H1 (cell line): Measurements from ENCODE around the gene FBN2. TPM values are rescaled to one million over a fixed set of nuclear protein-coding genes. Genes with fewer than 3 reads are reported as not detected.

Experiments used
- CTCF ChIA-PET: fragments of 300-600 bp; sonication (Branson Sonifier 250); formaldehyde crosslinking; loops from one replicate; lab custom pipeline; 2021; ENCODE audit not compliant: partially characterized antibody; lab: Charles Lee
- POLR2A ChIA-PET: fragments of 300-600 bp; sonication (Branson Sonifier 250); formaldehyde crosslinking; loops from one replicate; lab custom pipeline; 2021; ENCODE audit warnings: inconsistent platforms; ENCODE audit not compliant: partially characterized antibody; lab: Charles Lee
- DNase-seq, 2 experiments: peaks; one replicate each; pipeline versions ENCODE4 v3.0.0 to v3.0.0-alpha.2; 2010 to 2022; ENCODE audit warnings: low spot score in 2 of 2, low read depth in 1 of 2, mixed read lengths in 1 of 2
- FAIRE-seq: peaks from 2 replicates; lab custom pipeline; 2011; peaks lifted over from hg19 to GRCh38; lab: Jason Lieb, UNC
- H2AFZ ChIP-seq: 2 replicates; pipeline ENCODE4 v1.8.1; 2012; ENCODE audit warnings: low read length, inconsistent platforms
- H2AK5ac ChIP-seq: 2 replicates; pipeline ENCODE4 v1.6.1; 2013; ENCODE audit warnings: low read depth, low read length
- H2BK120ac ChIP-seq: replicated peaks from 2 replicates; pipeline ENCODE3; 2013; ENCODE audit warnings: low read depth, low read length, inconsistent platforms
- H2BK12ac ChIP-seq: 2 replicates; pipeline ENCODE4 v1.6.1; 2013; ENCODE audit warnings: low read depth, low read length
- H2BK15ac ChIP-seq: 2 replicates; pipeline ENCODE4 v1.6.1; 2013; ENCODE audit warnings: low read length
- H2BK20ac ChIP-seq: 2 replicates; pipeline ENCODE4 v1.6.1; 2013; ENCODE audit warnings: low read length
- H2BK5ac ChIP-seq: 2 replicates; pipeline ENCODE4 v1.6.1; 2013; ENCODE audit warnings: low read depth, low read length
- H3K14ac ChIP-seq: 2 replicates; pipeline ENCODE4 v1.6.1; 2013; ENCODE audit warnings: inconsistent platforms; ENCODE audit not compliant: insufficient read length
- H3K18ac ChIP-seq: 2 replicates; pipeline ENCODE4 v1.6.1; 2013; ENCODE audit warnings: low read length; ENCODE audit errors: extremely low read depth
- H3K23ac ChIP-seq: 2 replicates; pipeline ENCODE4 v1.6.1; 2013; ENCODE audit warnings: inconsistent platforms; ENCODE audit not compliant: insufficient read length
- H3K23me2 ChIP-seq: 2 replicates; pipeline ENCODE4 v1.6.1; 2013; ENCODE audit warnings: low read depth, low read length
- H3K27ac ChIP-seq: 2 replicates; pipeline ENCODE4 v1.6.1; 2011; ENCODE audit warnings: low read depth, low read length, inconsistent platforms
- H3K27me3 ChIP-seq, 4 experiments: replicated peaks in 1 of 4; 1 replicate in 1 of 4; 2 replicates in 3 of 4; pipeline versions ENCODE4 v1.6.1 to v1.8.1; 2011 to 2013; ENCODE audit warnings: low read length in 3 of 4, mild to moderate bottlenecking in 3 of 4, inconsistent platforms in 2 of 4, mixed read lengths in 2 of 4, moderate library complexity in 1 of 4; ENCODE audit not compliant: control insufficient read depth in 3 of 4, insufficient read depth in 3 of 4; ENCODE audit errors: extremely low read depth in 1 of 4
- H3K36me3 ChIP-seq, 4 experiments: 2 replicates each; pipeline versions ENCODE4 v1.6.1 to v1.8.1; 2011 to 2013; ENCODE audit warnings: mild to moderate bottlenecking in 4 of 4, low read length in 3 of 4, moderate library complexity in 2 of 4, control low read depth in 1 of 4, inconsistent platforms in 1 of 4; ENCODE audit not compliant: insufficient read depth in 4 of 4, control insufficient read depth in 2 of 4
- H3K4ac ChIP-seq: replicated peaks from 2 replicates; pipeline ENCODE3; 2013; ENCODE audit warnings: low read length, low read depth, mixed read lengths, inconsistent platforms; ENCODE audit not compliant: insufficient read length
- H3K4me1 ChIP-seq, 4 experiments: replicated peaks in 1 of 4; 1 replicate in 1 of 4; 2 replicates in 3 of 4; pipeline versions ENCODE4 v1.6.1 to v1.8.1; 2011 to 2013; ENCODE audit warnings: low read length in 3 of 4, inconsistent platforms in 2 of 4, mixed read lengths in 1 of 4; ENCODE audit not compliant: insufficient read depth in 4 of 4, control insufficient read depth in 3 of 4
- H3K4me2 ChIP-seq, 2 experiments: 2 replicates each; pipeline versions ENCODE4 v1.6.1 to v1.8.1; 2011 to 2013; ENCODE audit warnings: low read depth in 2 of 2, low read length in 2 of 2, control low read depth in 1 of 2, inconsistent platforms in 1 of 2, mild to moderate bottlenecking in 1 of 2; ENCODE audit not compliant: insufficient read depth in 1 of 2
- H3K4me3 ChIP-seq, 4 experiments: fragments of 200-600, 300-600 bp in 1 of 4; sonication (generic), shearing (Covaris generic), sonication (Bioruptor Twin) in 1 of 4; 2 replicates each; pipeline versions ENCODE4 v1.5.1 to v1.8.1; 2011 to 2016; ENCODE audit warnings: low read length in 4 of 4, low read depth in 3 of 4, control low read depth in 2 of 4, inconsistent platforms in 2 of 4, mild to moderate bottlenecking in 2 of 4, mixed read lengths in 1 of 4, moderate library complexity in 1 of 4; ENCODE audit not compliant: insufficient read depth in 2 of 4; ENCODE audit errors: extremely low read depth in 1 of 4
- H3K56ac ChIP-seq: replicated peaks from 2 replicates; pipeline ENCODE3; 2013; ENCODE audit warnings: low read depth, mild to moderate bottlenecking, mixed read lengths, low read length, inconsistent platforms; ENCODE audit not compliant: insufficient read length
- H3K79me1 ChIP-seq: 2 replicates; pipeline ENCODE4 v1.6.1; 2013; ENCODE audit warnings: low read depth, low read length, control low read depth
- H3K79me2 ChIP-seq, 2 experiments: 2 replicates each; pipeline versions ENCODE4 v1.6.1 to v1.8.1; 2012 to 2013; ENCODE audit warnings: low read length in 2 of 2, mild to moderate bottlenecking in 2 of 2, inconsistent platforms in 1 of 2; ENCODE audit not compliant: insufficient read depth in 2 of 2, control insufficient read depth in 1 of 2
- H3K9ac ChIP-seq, 4 experiments: replicated peaks in 1 of 4; 1 replicate in 1 of 4; 2 replicates in 3 of 4; pipeline versions ENCODE4 v1.6.1 to v1.8.1; 2011 to 2013; ENCODE audit warnings: low read depth in 3 of 4, low read length in 3 of 4, control low read depth in 2 of 4, mild to moderate bottlenecking in 2 of 4, moderate library complexity in 2 of 4, inconsistent platforms in 1 of 4; ENCODE audit errors: extremely low read depth in 1 of 4
- H3K9me3 ChIP-seq, 2 experiments: 2 replicates each; pipeline versions ENCODE4 v1.6.1 to v1.8.1; 2012 to 2013; ENCODE audit warnings: mild to moderate bottlenecking in 2 of 2, moderate library complexity in 2 of 2, control low read depth in 1 of 2, inconsistent platforms in 1 of 2, low read depth in 1 of 2, low read length in 1 of 2, mixed read lengths in 1 of 2; ENCODE audit not compliant: insufficient read depth in 2 of 2
- H4K20me1 ChIP-seq, 2 experiments: replicated peaks in 1 of 2; 2 replicates each; pipeline versions ENCODE3 to v1.8.1; 2011 to 2013; ENCODE audit warnings: inconsistent platforms in 2 of 2, low read length in 2 of 2, mild to moderate bottlenecking in 1 of 2; ENCODE audit not compliant: insufficient read depth in 2 of 2, control insufficient read depth in 1 of 2
- H4K5ac ChIP-seq: 2 replicates; pipeline ENCODE4 v1.6.1; 2013; ENCODE audit warnings: low read length, low read depth, mixed read lengths, inconsistent platforms; ENCODE audit not compliant: insufficient read length
- H4K8ac ChIP-seq: 2 replicates; pipeline ENCODE4 v1.8.0; 2013; ENCODE audit warnings: mild to moderate bottlenecking, moderate library complexity, low read length, inconsistent platforms; ENCODE audit not compliant: insufficient read depth; ENCODE audit errors: extremely low read depth
- H4K91ac ChIP-seq: replicated peaks from 2 replicates; pipeline ENCODE3; 2013; ENCODE audit warnings: low read length, mixed read lengths, inconsistent platforms; ENCODE audit not compliant: insufficient read length
- ATF2 ChIP-seq: IDR thresholded peaks from 2 replicates; pipeline ENCODE4 v1.6.1; 2012; ENCODE audit warnings: low read length, inconsistent platforms
- BCL11A ChIP-seq, 2 experiments: IDR thresholded peaks; one replicate each; pipeline ENCODE4 v1.6.1; 2011; ENCODE audit warnings: low read depth in 2 of 2, low read length in 2 of 2, mild to moderate bottlenecking in 2 of 2
- BRCA1 ChIP-seq: IDR thresholded peaks from 2 replicates; pipeline ENCODE4 v1.6.1; 2012; ENCODE audit warnings: low read depth, low read length, improper control_type of control experiment
- CREB1 ChIP-seq: IDR thresholded peaks from 2 replicates; pipeline ENCODE4 v1.6.1; 2012; ENCODE audit warnings: inconsistent platforms
- CTBP2 ChIP-seq: IDR thresholded peaks from 2 replicates; pipeline ENCODE4 v1.7.0; 2011; ENCODE audit warnings: borderline replicate concordance, mild to moderate bottlenecking, moderate library complexity, mixed read lengths, low read length; ENCODE audit not compliant: insufficient read depth, insufficient read length
- EGR1 ChIP-seq: IDR thresholded peaks from 2 replicates; pipeline ENCODE4 v1.6.1; 2011; ENCODE audit warnings: low read depth, low read length, borderline replicate concordance
- EZH2 ChIP-seq: fragments of 200-600 bp; sonication (generic); IDR thresholded peaks from 2 replicates; pipeline ENCODE4 v1.7.1; 2012; ENCODE audit warnings: low read depth, mild to moderate bottlenecking, moderate library complexity, low read length, inconsistent platforms; ENCODE audit not compliant: severe bottlenecking
- KDM5A ChIP-seq: fragments of 200-600 bp; IDR thresholded peaks from 2 replicates; pipeline ENCODE4 v1.7.1; 2012; ENCODE audit warnings: mild to moderate bottlenecking, low read length, inconsistent platforms, mixed read lengths
- POLR2AphosphoS5 ChIP-seq: IDR thresholded peaks from 2 replicates; pipeline ENCODE4 v1.6.1; 2011; ENCODE audit warnings: low read depth, low read length
- SP2 ChIP-seq: IDR thresholded peaks from 2 replicates; pipeline ENCODE4 v1.6.1; 2012; ENCODE audit warnings: mild to moderate bottlenecking, low read length, inconsistent platforms
- SP4 ChIP-seq: IDR thresholded peaks from 2 replicates; pipeline ENCODE4 v1.6.1; 2012; ENCODE audit warnings: low read length, inconsistent platforms
- TAF7 ChIP-seq: optimal IDR thresholded peaks from 2 replicates; pipeline ENCODE3; 2011; ENCODE audit warnings: low read depth, mild to moderate bottlenecking, inconsistent platforms, low read length, moderate library complexity, borderline replicate concordance
- USF2 ChIP-seq: IDR thresholded peaks from 2 replicates; pipeline ENCODE4 v1.6.1; 2011; ENCODE audit warnings: low read length, improper control_type of control experiment
- WGBS, 2 experiments: shearing (Covaris generic) in 1 of 2; methylation state at CpG; one replicate each; pipeline versions ENCODE4 v1.1.6 to v1.1.7; 2013 to 2015; ENCODE audit warnings: low lambda C conversion rate in 2 of 2, mixed read lengths in 2 of 2, inconsistent platforms in 1 of 2, low coverage in 1 of 2, missing lambda C conversion rate in 1 of 2; ENCODE audit not compliant: insufficient replicate concordance in 2 of 2, insufficient coverage in 1 of 2, insufficient read length in 1 of 2; ENCODE audit errors: extremely low coverage in 1 of 2, missing lambda C conversion rate in 1 of 2; 5-methylcytosine and 5-hydroxymethylcytosine counted together
- polyA plus RNA-seq, 7 experiments: library from polyadenylated mRNA; depleted of rRNA in 3 of 7; stranded (reverse) in 5 of 7; unstranded in 2 of 7; fragments of >200 nt in 5 of 7; fragments of 200-250 nt in 2 of 7; gene quantifications; 1 replicate in 5 of 7; 2 replicates in 1 of 7; 4 replicates in 1 of 7; pipeline versions ENCODE4 v1.2.1 to v1.2.3, GENCODE V29; 2011 to 2013; ENCODE audit warnings: missing spikeins in 2 of 7, mixed read lengths in 2 of 7
- total RNA-seq: library from RNA; stranded (reverse); fragmentation: NEBNext Ultra II Directional; extraction: Animal tissue kit (Norgen Biotek cat#: 25700); gene quantifications from 2 replicates; pipeline ENCODE4 v1.2.1, GENCODE V29; 2021

FBN2 gene
- total and polyA plus RNA-seq, 2 of the 8 experiments (the other 6 are each of a cell fraction or from before 2014, with no cell fraction given): 14.1 to 16.3 TPM

- Histone ChIP-seq H4K8ac (no peak overlapping the region), H3K4me3 (no peak overlapping the region), H3K14ac (no peak overlapping the region), H2BK12ac (no peak overlapping the region), H3K4me1 (no peaks in the 10 kb centered on the region), H2AFZ (no peak overlapping the region), H4K20me1 (no peaks in the 10 kb centered on the region), H3K4ac (no peak overlapping the region), H3K4me2 (no peak overlapping the region), H4K5ac (no peak overlapping the region), H2BK5ac (no peak overlapping the region), H3K23ac (no peak overlapping the region), H2BK120ac (no peak overlapping the region), H4K91ac (no peak overlapping the region), H2BK15ac (no peak overlapping the region), H3K79me1 (no peaks in the 10 kb centered on the region), H3K36me3 (no peaks in the 10 kb centered on the region), H3K23me2 (no peaks in the 10 kb centered on the region)
- 87% methylated on average over 5 of the region's 5 CpGs; no CpG with 5 or more reads in 1 of the 2 experiments for WGBS, 2 experiments
- CTCF ChIA-PET: interaction anchor here (0.7 kb wide), 1 partner anchor 266 kb away, joined by 3 read pairs; no protein-coding TSS in a partner anchor
- DNase-seq: no peak
- POLR2A ChIA-PET: no interaction called here
- FAIRE-seq: no peak
- no peak for TF ChIP-seq ATF2
- no peak for TF ChIP-seq BCL11A (IDR thresholded peaks at IDR 0.05; ENCODE audit: low read depth in 2 of 2, low read length in 2 of 2)
- no peak for TF ChIP-seq USF2
- TF ChIP-seq EZH2: no peak
- no peak for TF ChIP-seq POLR2AphosphoS5
- TF ChIP-seq SP4: no peak
- no peak for TF ChIP-seq KDM5A
- TF ChIP-seq EGR1: no peak
- TF ChIP-seq TAF7: no peak
- no peak for TF ChIP-seq SP2
- no peak for TF ChIP-seq BRCA1
- no peak for TF ChIP-seq CTBP2
- TF ChIP-seq CREB1: no peak
- TF ChIP-seq, all 59 proteins: peak for 0
- Histone ChIP-seq H3K9ac (no peak overlapping the region), H3K9me3 (no peaks in the 10 kb centered on the region), H3K18ac (no peak overlapping the region), H3K79me2 (no peaks in the 10 kb centered on the region), H3K27me3 (no peaks in the 10 kb centered on the region), H3K56ac (no peak overlapping the region), H2BK20ac (no peak overlapping the region), H3K27ac (no peak overlapping the region), H2AK5ac (no peak overlapping the region)
Measured at GRCh38 chr5:128477944-128478343, 60.1 kb downstream of the FBN2 start.
